Endothelial cell of umbilical vein (primary cell): ENCODE results near the gene AGMAT. TPM values are rescaled to one million over a fixed set of nuclear protein-coding genes. Genes with fewer than 3 reads are reported as not detected.

Source experiments
- BruUV-seq: library from RNA; stranded (reverse); fragments of 400-500 nt; replicated peaks from 2 replicates; lab custom pipeline; 2021; lab: Mats Ljungman, UMichigan
- CTCF ChIA-PET: fragments of 300-600, 350-600 bp; sonication (Branson Sonifier 250); formaldehyde crosslinking; loops from one replicate; lab custom pipeline; 2021; ENCODE audit warnings: antibody characterized with exemption, inconsistent platforms; lab: Charles Lee
- POLR2A ChIA-PET: fragments of 300-600, 350-600 bp; sonication (Branson Sonifier 250); formaldehyde crosslinking; loops from one replicate; lab custom pipeline; 2021; ENCODE audit warnings: antibody characterized with exemption, inconsistent platforms; lab: Charles Lee
- DNase-seq: peaks from one replicate; pipeline ENCODE4 v3.0.0-alpha.2; 2011; ENCODE audit warnings: low read depth, low spot score
- FAIRE-seq: peaks from 2 replicates; lab custom pipeline; 2011; peaks lifted over from hg19 to GRCh38; lab: Jason Lieb, UNC
- H2AFZ ChIP-seq: 2 replicates; pipeline ENCODE4 v1.6.0; 2012; ENCODE audit warnings: low read depth, low read length, control low read depth, inconsistent platforms
- H3K27ac ChIP-seq: 2 replicates; pipeline ENCODE4 v1.5.1; 2011; ENCODE audit warnings: low read depth, mild to moderate bottlenecking, control low read depth, low read length, moderate library complexity; ENCODE audit not compliant: insufficient read depth
- H3K27me3 ChIP-seq, 2 experiments: 2 replicates each; pipeline versions ENCODE4 v1.6.0 to v1.6.1; 2011; ENCODE audit warnings: low read length in 2 of 2, mixed read lengths in 1 of 2; ENCODE audit not compliant: control insufficient read depth in 2 of 2, insufficient read depth in 2 of 2
- H3K36me3 ChIP-seq, 2 experiments: 2 replicates in 1 of 2; 3 replicates in 1 of 2; pipeline ENCODE4 v1.5.1; 2011; ENCODE audit warnings: low read length in 2 of 2, mild to moderate bottlenecking in 1 of 2, moderate library complexity in 1 of 2; ENCODE audit not compliant: control insufficient read depth in 2 of 2, insufficient read depth in 2 of 2; ENCODE audit errors: extremely low read depth in 1 of 2
- H3K4me1 ChIP-seq: 3 replicates; pipeline ENCODE4 v1.5.1; 2011; ENCODE audit warnings: mild to moderate bottlenecking, low read length; ENCODE audit not compliant: control insufficient read depth, insufficient read depth; ENCODE audit errors: extremely low read depth
- H3K4me2 ChIP-seq: 2 replicates; pipeline ENCODE4 v1.6.1; 2011; ENCODE audit warnings: low read length, control low read depth, mixed read lengths; ENCODE audit not compliant: insufficient read depth
- H3K4me3 ChIP-seq, 3 experiments: fragments of 200-600 bp in 1 of 3; sonication (generic), shearing (Covaris generic) in 1 of 3; replicated peaks in 1 of 3; 2 replicates each; pipeline ENCODE4 v1.5.1; 2011 to 2016; ENCODE audit warnings: control low read depth in 3 of 3, low read length in 3 of 3, mild to moderate bottlenecking in 2 of 3, inconsistent platforms in 1 of 3, low read depth in 1 of 3, moderate library complexity in 1 of 3; ENCODE audit not compliant: insufficient read depth in 1 of 3
- H3K79me2 ChIP-seq: 2 replicates; pipeline ENCODE4 v1.6.0; 2012; ENCODE audit warnings: low read length, inconsistent platforms; ENCODE audit not compliant: control insufficient read depth, insufficient read depth
- H3K9ac ChIP-seq: replicated peaks from 2 replicates; pipeline ENCODE3; 2011; ENCODE audit warnings: low read length, control low read depth; ENCODE audit not compliant: insufficient read depth; ENCODE audit errors: extremely low read depth
- H3K9me1 ChIP-seq: replicated peaks from 3 replicates; pipeline ENCODE4 v1.6.0; 2011; ENCODE audit warnings: mild to moderate bottlenecking, low read length; ENCODE audit not compliant: control insufficient read depth, insufficient read depth; ENCODE audit errors: extremely low read depth
- H3K9me3 ChIP-seq: replicated peaks from 2 replicates; pipeline ENCODE4 v1.5.1; 2012; ENCODE audit warnings: low read length, inconsistent platforms; ENCODE audit not compliant: control insufficient read depth, insufficient read depth
- H4K20me1 ChIP-seq: replicated peaks from 2 replicates; pipeline ENCODE3; 2011; ENCODE audit warnings: mild to moderate bottlenecking, low read length; ENCODE audit not compliant: control insufficient read depth, insufficient read depth; ENCODE audit errors: extremely low read depth
- EZH2 ChIP-seq: IDR thresholded peaks from 2 replicates; pipeline ENCODE4 v1.6.1; 2012; ENCODE audit warnings: borderline replicate concordance, low read depth, mild to moderate bottlenecking, moderate library complexity, low read length, inconsistent platforms; ENCODE audit not compliant: severe bottlenecking
- FOS ChIP-seq: IDR thresholded peaks from 2 replicates; pipeline ENCODE4 v1.6.1; 2011; ENCODE audit warnings: mild to moderate bottlenecking, low read length, moderate library complexity, borderline replicate concordance; ENCODE audit not compliant: insufficient read depth
- GATA2 ChIP-seq: IDR thresholded peaks from 2 replicates; pipeline ENCODE4 v1.7.0; 2011; ENCODE audit warnings: low read depth, mild to moderate bottlenecking, moderate library complexity, mixed read lengths, low read length; ENCODE audit not compliant: insufficient read length, insufficient read depth
- JUN ChIP-seq: IDR thresholded peaks from 2 replicates; pipeline ENCODE4 v1.6.1; 2011; ENCODE audit warnings: borderline replicate concordance, low read depth; ENCODE audit not compliant: insufficient read length, insufficient read depth
- MYC ChIP-seq: IDR thresholded peaks from one replicate; pipeline ENCODE4 v1.6.1; 2011; ENCODE audit warnings: mild to moderate bottlenecking, low read depth, low read length
- POLR2A ChIP-seq: IDR thresholded peaks from 2 replicates; pipeline ENCODE4 v1.6.1; 2012; ENCODE audit warnings: low read depth, mild to moderate bottlenecking, control low read depth, low read length
- POLR2AphosphoS5 ChIP-seq: IDR thresholded peaks from 2 replicates; pipeline ENCODE4 v1.6.1; 2012; ENCODE audit warnings: low read depth, mild to moderate bottlenecking, control low read depth, low read length, moderate library complexity; ENCODE audit not compliant: insufficient read depth
- dilution Hi-C: fragments of 300-500 bp; cut with MboI; formaldehyde crosslinking; loops from one replicate; pipeline ENCODE4 v1.15.0; 2019; ENCODE audit warnings: low sequenced_read_pairs; ENCODE audit not compliant: extremely low pct_ligation_motif_present
- intact Hi-C: fragments of 100-400 bp; cut with micrococcal nuclease; formaldehyde crosslinking; loops from one replicate; pipeline ENCODE4 v1.10.0; 2022
- polyA plus RNA-seq, 4 experiments: library from polyadenylated mRNA; depleted of rRNA in 3 of 4; stranded (reverse) in 3 of 4; unstranded in 1 of 4; fragments of >200 nt; gene quantifications; 2 replicates each; pipeline versions ENCODE4 v1.2.1 to v1.2.3, GENCODE V29; 2011 to 2012; ENCODE audit warnings: missing spikeins in 1 of 4
- total RNA-seq: library from RNA; stranded (reverse); gene quantifications from 2 replicates; pipeline ENCODE4 v1.2.3, GENCODE V29; 2021
- TF ChIP-seq, protein P1 (sequence below): IDR thresholded peaks from 2 replicates; pipeline ENCODE4 v1.6.1; 2011; ENCODE audit not compliant: insufficient read depth, insufficient read length
- TF ChIP-seq, protein P2 (sequence below), 2 donors: IDR thresholded peaks; 1 replicate in 1 of 2; 2 replicates in 1 of 2; pipeline ENCODE4 v1.5.1; 2011; ENCODE audit warnings: low read length in 2 of 2, mild to moderate bottlenecking in 2 of 2, moderate library complexity in 2 of 2, control low read depth in 1 of 2, inconsistent platforms in 1 of 2, low read depth in 1 of 2; ENCODE audit not compliant: insufficient read depth in 1 of 2; ENCODE audit errors: extremely low read depth in 1 of 2

The AGMAT gene
- total and polyA plus RNA-seq, 2 donors (not counting 3 experiments of a cell fraction or from before 2014, with no cell fraction given), result 0.39 to 1.9 TPM

GRCh38 chr1:15616373-15617172 lies 31.7 kb upstream of the AGMAT start:
- Histone ChIP-seq H3K4me3 (peak overlapping the region; percentile 32 to 81 (median 54)), H3K9me3 (no peaks in the 10 kb centered on the region), H3K9ac (peak overlapping the region; percentile 71), H3K4me2 (peak overlapping the region; percentile 93), H3K79me2 (peaks cover 39% of the 10 kb centered on the region), H2AFZ (peak overlapping the region; percentile 89), H3K9me1 (no peaks in the 10 kb centered on the region), H4K20me1 (no peaks in the 10 kb centered on the region), H3K27ac (peak overlapping the region; percentile 56), H3K27me3 (no peaks in the 10 kb centered on the region), H3K4me1 (peaks cover 27% of the 10 kb centered on the region), H3K36me3 (no peaks in the 10 kb centered on the region)
- ChIA-PET POLR2A (no interaction called here), CTCF (interaction anchor here (0.6 to 1.2 kb wide), 2 partner anchors 14 to 19 kb away, joined by 3 to 4 read pairs; no protein-coding TSS in a partner anchor)
- peak; percentile 63 for TF ChIP-seq POLR2A
- no peak for TF ChIP-seq MYC
- BruUV-seq, result TSS peak; percentile 69
- dilution Hi-C loops, result no loop called here
- no peak for DNase-seq
- intact Hi-C loops, result loop anchor here (1.0 to 10.0 kb wide), 6 partner anchors 13 to 228 kb away; partner anchors contain the start of genes AGMAT, DNAJC16, PLEKHM2 and SPEN
- no peak for FAIRE-seq

- Histone ChIP-seq H3K79me2 (no peaks in the 10 kb centered on the region), H3K36me3 (no peaks in the 10 kb centered on the region), H3K4me2 (no peak overlapping the region), H2AFZ (no peak overlapping the region), H3K9ac (no peak overlapping the region), H3K4me3 (no peak overlapping the region), H3K4me1 (no peaks in the 10 kb centered on the region), H4K20me1 (no peaks in the 10 kb centered on the region), H3K27ac (no peak overlapping the region), H3K27me3 (peaks cover 0 to 2% of the 10 kb centered on the region in 2 experiments), H3K9me3 (no peaks in the 10 kb centered on the region), H3K9me1 (no peaks in the 10 kb centered on the region)
- ChIA-PET CTCF (no interaction called here), POLR2A (no interaction called here)
- DNase-seq, result no peak
- no peak for TF ChIP-seq GATA2
- TF ChIP-seq, protein P1, sequence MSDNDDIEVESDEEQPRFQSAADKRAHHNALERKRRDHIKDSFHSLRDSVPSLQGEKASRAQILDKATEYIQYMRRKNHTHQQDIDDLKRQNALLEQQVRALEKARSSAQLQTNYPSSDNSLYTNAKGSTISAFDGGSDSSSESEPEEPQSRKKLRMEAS, result no peak
- no peak for TF ChIP-seq MYC
- TF ChIP-seq, protein P2, sequence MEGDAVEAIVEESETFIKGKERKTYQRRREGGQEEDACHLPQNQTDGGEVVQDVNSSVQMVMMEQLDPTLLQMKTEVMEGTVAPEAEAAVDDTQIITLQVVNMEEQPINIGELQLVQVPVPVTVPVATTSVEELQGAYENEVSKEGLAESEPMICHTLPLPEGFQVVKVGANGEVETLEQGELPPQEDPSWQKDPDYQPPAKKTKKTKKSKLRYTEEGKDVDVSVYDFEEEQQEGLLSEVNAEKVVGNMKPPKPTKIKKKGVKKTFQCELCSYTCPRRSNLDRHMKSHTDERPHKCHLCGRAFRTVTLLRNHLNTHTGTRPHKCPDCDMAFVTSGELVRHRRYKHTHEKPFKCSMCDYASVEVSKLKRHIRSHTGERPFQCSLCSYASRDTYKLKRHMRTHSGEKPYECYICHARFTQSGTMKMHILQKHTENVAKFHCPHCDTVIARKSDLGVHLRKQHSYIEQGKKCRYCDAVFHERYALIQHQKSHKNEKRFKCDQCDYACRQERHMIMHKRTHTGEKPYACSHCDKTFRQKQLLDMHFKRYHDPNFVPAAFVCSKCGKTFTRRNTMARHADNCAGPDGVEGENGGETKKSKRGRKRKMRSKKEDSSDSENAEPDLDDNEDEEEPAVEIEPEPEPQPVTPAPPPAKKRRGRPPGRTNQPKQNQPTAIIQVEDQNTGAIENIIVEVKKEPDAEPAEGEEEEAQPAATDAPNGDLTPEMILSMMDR (IDR thresholded peaks at IDR 0.05; ENCODE audit: extremely low read depth in 1 of 2, insufficient read depth in 1 of 2, low read depth in 1 of 2, low read length in 2 of 2), result no peak
- no peak for TF ChIP-seq JUN
- no peak for TF ChIP-seq POLR2A
- no peak for TF ChIP-seq EZH2
- TF ChIP-seq FOS, result no peak
- no peak for TF ChIP-seq POLR2AphosphoS5
- no TSS peak for BruUV-seq
- no peak for FAIRE-seq
- dilution Hi-C loops (no loop called here), intact Hi-C loops (loop anchor here (10.0 kb wide), 1 partner anchor 235 kb away; the partner anchor contains the start of gene SPEN)
Measured at GRCh38 chr1:15610167-15610566, 25.3 kb upstream of the AGMAT start.
